ENCODE measurements around the gene ANKRD11.

ANKRD11 gene

GRCh38 chr16:89510526-89510925, 20.2 kb upstream of the ANKRD11 start:
- Histone ChIP-seq H3K9me3 (ENCODE audit: severe bottlenecking) (no peaks in the 10 kb centered on the region), H3K27me3 (ENCODE audit: insufficient read depth, low read depth, severe bottlenecking) (no peaks in the 10 kb centered on the region), H3K36me3 (peaks cover 11% of the 10 kb centered on the region), H3K4me3 (ENCODE audit: low read depth, low read length) (no peak overlapping the region), H3K27ac (no peak overlapping the region)
- TF ChIP-seq CTCF (IDR thresholded peaks at IDR 0.05; ENCODE audit: low read depth, low read length) = no peak
- no peak for DNase-seq

GRCh38 chr16:89507834-89508590, 17.7 kb upstream of the ANKRD11 start, which contains the start of gene SPG7:
SPG7 (plus strand) TSS chr16:89508403; CDS start chr16:89508418, 15 bp downstream.
- peak; percentile 68 for DNase-seq
- no peaks in the 10 kb centered on the region for H3K27me3 ChIP-seq (ENCODE audit: insufficient read depth, low read depth, severe bottlenecking)
- H3K36me3 ChIP-seq = peaks cover 11% of the 10 kb centered on the region
- H3K4me3 ChIP-seq (ENCODE audit: low read depth, low read length) = peak within 1 kb of the TSS; percentile 71
- H3K9me3 ChIP-seq (ENCODE audit: severe bottlenecking) = no peaks in the 10 kb centered on the region
- peak within 1 kb of the TSS; percentile 90 for H3K27ac ChIP-seq
- TF ChIP-seq CTCF (IDR thresholded peaks at IDR 0.05; ENCODE audit: low read depth, low read length) = no peak

GRCh38 chr16:89507214-89507833, 17.0 kb upstream of the ANKRD11 start:
- Histone ChIP-seq H3K36me3 (peaks cover 11% of the 10 kb centered on the region), H3K27ac (peak overlapping the region; percentile 90), H3K9me3 (ENCODE audit: severe bottlenecking) (no peaks in the 10 kb centered on the region), H3K4me3 (ENCODE audit: low read depth, low read length) (peak overlapping the region; percentile 71), H3K27me3 (ENCODE audit: insufficient read depth, low read depth, severe bottlenecking) (no peaks in the 10 kb centered on the region)
- no peak for TF ChIP-seq CTCF (IDR thresholded peaks at IDR 0.05; ENCODE audit: low read depth, low read length)
- DNase-seq = no peak

GRCh38 chr16:89506791-89507191, 16.4 kb upstream of the ANKRD11 start:
- Histone ChIP-seq H3K27ac (no peak overlapping the region), H3K4me3 (ENCODE audit: low read depth, low read length) (no peak overlapping the region), H3K9me3 (ENCODE audit: severe bottlenecking) (no peaks in the 10 kb centered on the region), H3K36me3 (peaks cover 11% of the 10 kb centered on the region), H3K27me3 (ENCODE audit: insufficient read depth, low read depth, severe bottlenecking) (no peaks in the 10 kb centered on the region)
- no peak for DNase-seq
- no peak for TF ChIP-seq CTCF (IDR thresholded peaks at IDR 0.05; ENCODE audit: low read depth, low read length)

- no peaks in the 10 kb centered on the region for H3K27me3 ChIP-seq (ENCODE audit: insufficient read depth, low read depth, severe bottlenecking)
- DNase-seq = no peak
- no peak overlapping the region for H3K4me3 ChIP-seq (ENCODE audit: low read depth, low read length)
Measured at GRCh38 chr16:89506113-89506504, 15.7 kb upstream of the ANKRD11 start.

More at GRCh38 chr16:89506113-89506504, 15.7 kb upstream of the ANKRD11 start:
- peaks cover 7% of the 10 kb centered on the region for H3K36me3 ChIP-seq
- H3K9me3 ChIP-seq (ENCODE audit: severe bottlenecking) = no peaks in the 10 kb centered on the region
- no peak for TF ChIP-seq CTCF (IDR thresholded peaks at IDR 0.05; ENCODE audit: low read depth, low read length)
- no peak overlapping the region for H3K27ac ChIP-seq
